K562 (cell line): Measurements from ENCODE around the gene VAT1L. TPM values are rescaled to one million over a fixed set of nuclear protein-coding genes. Genes with fewer than 3 reads are reported as not detected.

Experiments
- ATAC-seq: fragments of 200-7000 bp; cut with Tn5 transposase; 3 replicates; pipeline ENCODE4 v1.9.1; 2020; ENCODE audit warnings: moderate library complexity
- BruUV-seq: library from RNA; stranded (reverse); fragments of 400-500 nt; replicated peaks from 2 replicates; lab custom pipeline; 2021; lab: Mats Ljungman, UMichigan
- CTCF ChIA-PET: fragments of 300-600 bp; formaldehyde crosslinking; extraction: SDS; loops from one replicate; lab custom pipeline; 2021; ENCODE audit warnings: low intra/inter-chr PET ratio; lab: Yijun Ruan, JAX
- POLR2A ChIA-PET: fragments of 300-600, 350-650 bp; sonication (Branson Sonifier 250); formaldehyde crosslinking; extraction: SDS; loops from one replicate; lab custom pipeline; 2021; ENCODE audit warnings: antibody characterized with exemption, inconsistent platforms; lab: Yijun Ruan, JAX
- DNase-seq, 4 experiments: peaks; one replicate each; pipeline versions ENCODE4 v3.0.0 to v3.0.0-alpha.2; 2011 to 2018; ENCODE audit warnings: low spot score in 3 of 4, mixed read lengths in 3 of 4; ENCODE audit errors: extremely low read depth in 1 of 4
- FAIRE-seq: peaks from 2 replicates; lab custom pipeline; 2011; peaks lifted over from hg19 to GRCh38; lab: Jason Lieb, UNC
- H2AFZ ChIP-seq: 2 replicates; pipeline ENCODE4 v1.6.0; 2011; ENCODE audit warnings: low read depth, low read length, control low read depth, inconsistent platforms
- H3K27ac ChIP-seq: fragments of 200-600 bp; 3 replicates; pipeline ENCODE4 v1.8.0; 2011; ENCODE audit warnings: low read depth, mild to moderate bottlenecking, control low read depth, inconsistent platforms, low read length, moderate library complexity, mixed read lengths; ENCODE audit errors: extremely low read depth
- H3K27me3 ChIP-seq, 2 experiments: fragments of 300-600 bp in 1 of 2; 2 replicates in 1 of 2; 3 replicates in 1 of 2; pipeline versions ENCODE4 v1.6.0 to v1.8.0; 2011; ENCODE audit warnings: inconsistent platforms in 2 of 2, low read length in 2 of 2, mild to moderate bottlenecking in 1 of 2, mixed read lengths in 1 of 2, moderate library complexity in 1 of 2; ENCODE audit not compliant: control insufficient read depth in 2 of 2, insufficient read depth in 2 of 2
- H3K36me3 ChIP-seq: fragments of 300-600 bp; 3 replicates; pipeline ENCODE4 v1.8.0; 2011; ENCODE audit warnings: mild to moderate bottlenecking, low read length, inconsistent platforms; ENCODE audit not compliant: control insufficient read depth, insufficient read depth
- H3K4me1 ChIP-seq, 2 experiments: fragments of 200-600 bp in 1 of 2; replicated peaks in 1 of 2; 2 replicates in 1 of 2; 3 replicates in 1 of 2; pipeline versions ENCODE4 v1.5.1 to v1.8.0; 2011; ENCODE audit warnings: inconsistent platforms in 2 of 2, low read length in 2 of 2, mild to moderate bottlenecking in 1 of 2, mixed read lengths in 1 of 2, moderate library complexity in 1 of 2; ENCODE audit not compliant: control insufficient read depth in 2 of 2, insufficient read depth in 2 of 2
- H3K4me2 ChIP-seq: 2 replicates; pipeline ENCODE4 v1.6.1; 2011; ENCODE audit warnings: low read length, control low read depth, inconsistent platforms, mixed read lengths; ENCODE audit not compliant: insufficient read depth
- H3K4me3 ChIP-seq: fragments of 200-600 bp; sonication (generic), shearing (Covaris generic); 2 replicates; pipeline ENCODE4 v1.5.1; 2016; ENCODE audit warnings: control low read depth, inconsistent platforms
- H3K79me2 ChIP-seq: fragments of 200-600 bp; 3 replicates; pipeline ENCODE4 v1.8.0; 2011; ENCODE audit warnings: low read length, inconsistent platforms; ENCODE audit not compliant: control insufficient read depth, insufficient read depth
- H3K9ac ChIP-seq, 2 experiments: 2 replicates each; pipeline versions ENCODE4 v1.6.0 to v1.6.1; 2011; ENCODE audit warnings: low read depth in 2 of 2, low read length in 2 of 2, control low read depth in 1 of 2, inconsistent platforms in 1 of 2, mild to moderate bottlenecking in 1 of 2, mixed read lengths in 1 of 2; ENCODE audit not compliant: insufficient read depth in 1 of 2
- H3K9me1 ChIP-seq: one replicate; pipeline ENCODE4 v1.6.0; 2011; ENCODE audit warnings: inconsistent platforms, mild to moderate bottlenecking, low read length, moderate library complexity; ENCODE audit not compliant: control insufficient read depth, insufficient read depth
- H3K9me3 ChIP-seq: replicated peaks from 2 replicates; pipeline ENCODE4 v1.5.1; 2011; ENCODE audit warnings: low read depth, low read length, inconsistent platforms; ENCODE audit not compliant: control insufficient read depth, insufficient read depth
- H4K20me1 ChIP-seq: replicated peaks from 2 replicates; pipeline ENCODE4 v1.6.1; 2011; ENCODE audit warnings: low read length, inconsistent platforms, mixed read lengths; ENCODE audit not compliant: control insufficient read depth, insufficient read depth
- ELF2 ChIP-seq: fragments of 250-450 bp; sonication (Bioruptor Pico); IDR thresholded peaks from 2 replicates; pipeline ENCODE4 v1.5.0; 2021; ENCODE audit warnings: mild to moderate bottlenecking
- HDAC3 ChIP-seq: fragments of 450-650 bp; IDR thresholded peaks from 2 replicates; pipeline ENCODE4 v1.6.1; 2018; ENCODE audit warnings: borderline replicate concordance, mild to moderate bottlenecking, moderate library complexity; ENCODE audit not compliant: partially characterized antibody
- KHSRP ChIP-seq: fragments of 450-650 bp; IDR thresholded peaks from 2 replicates; pipeline ENCODE4 v1.6.1; 2017
- POLR3G ChIP-seq: IDR thresholded peaks from 2 replicates; pipeline ENCODE4 v1.6.1; 2011; ENCODE audit not compliant: insufficient read length, insufficient replicate concordance; ENCODE audit errors: extremely low read depth
- RBM25 ChIP-seq: fragments of 200-400 bp; formaldehyde crosslinking; IDR thresholded peaks from 2 replicates; pipeline ENCODE4 v1.6.1; 2018; ENCODE audit warnings: low read length, low read depth, moderate library complexity; ENCODE audit not compliant: severe bottlenecking
- XRCC4 ChIP-seq: IDR thresholded peaks from one replicate; pipeline ENCODE4 v1.6.1; 2011; ENCODE audit not compliant: insufficient read depth, insufficient read length; ENCODE audit errors: extremely low read depth
- ZNF766 ChIP-seq: fragments of 200-800 bp; sonication (Bioruptor generic); conservative IDR thresholded peaks from 2 replicates; pipeline ENCODE4 v1.6.1; 2016; ENCODE audit warnings: missing genetic modification characterization, missing compliant biosample characterization
- WGBS: fragments of 100-300 bp; shearing (Covaris generic); methylation state at CpG from one replicate; pipeline ENCODE4 v1.1.6; 2016; ENCODE audit warnings: low coverage, mixed read lengths; ENCODE audit not compliant: insufficient coverage; ENCODE audit errors: missing lambda C conversion rate; 5-methylcytosine and 5-hydroxymethylcytosine counted together
- in situ Hi-C: fragments of 300-500 bp; cut with MboI; formaldehyde crosslinking; loops from 4 replicates; pipeline ENCODE4 v1.15.0; 2018; ENCODE audit warnings: inconsistent platforms, mixed read lengths
- intact Hi-C: fragments of 100-400 bp; cut with micrococcal nuclease; formaldehyde crosslinking; loops from 2 replicates; pipeline ENCODE4 v1.14.2; 2022
- polyA plus RNA-seq, 8 experiments: library from polyadenylated mRNA; depleted of rRNA in 4 of 8; stranded (reverse) in 5 of 8; unstranded in 3 of 8; fragments of >200 nt; fragmentation: Nextera tagmentation in 2 of 8; fragmentation: Illumina TruSeq in 1 of 8; extraction: Ambion mirVana in 2 of 8; extraction: Trizol in 1 of 8; gene quantifications; 2 replicates each; pipeline versions ENCODE4 v1.2.1 to v1.2.3, GENCODE V29; 2011 to 2014; ENCODE audit warnings: inconsistent platforms in 1 of 8, missing spikeins in 1 of 8
- total RNA-seq, 7 experiments: library from RNA; depleted of rRNA in 6 of 7; stranded (reverse); fragments of >200 nt in 6 of 7; fragmentation: Illumina TruSeq in 2 of 7; extraction: Trizol in 2 of 7; gene quantifications; 2 replicates each; pipeline versions ENCODE4 v1.2.1 to v1.2.3, GENCODE V29; 2011 to 2021; ENCODE audit warnings: low replicate concordance in 1 of 7
- TF ChIP-seq, protein P1 (sequence below), 2 experiments: fragments of 450-650 bp in 1 of 2; IDR thresholded peaks; 2 replicates each; pipeline ENCODE4 v1.6.1; 2011 to 2017; ENCODE audit warnings: low read depth in 2 of 2, antibody characterized with exemption in 1 of 2, borderline replicate concordance in 1 of 2, low read length in 1 of 2, mild to moderate bottlenecking in 1 of 2, mixed read lengths in 1 of 2; ENCODE audit not compliant: control insufficient read depth in 1 of 2

Gene VAT1L
- total and polyA plus RNA-seq, 9 of the 15 experiments (the other 6 are each of a cell fraction or from before 2014, with no cell fraction given): 0.01 TPM; not detected in 8

DNA sequence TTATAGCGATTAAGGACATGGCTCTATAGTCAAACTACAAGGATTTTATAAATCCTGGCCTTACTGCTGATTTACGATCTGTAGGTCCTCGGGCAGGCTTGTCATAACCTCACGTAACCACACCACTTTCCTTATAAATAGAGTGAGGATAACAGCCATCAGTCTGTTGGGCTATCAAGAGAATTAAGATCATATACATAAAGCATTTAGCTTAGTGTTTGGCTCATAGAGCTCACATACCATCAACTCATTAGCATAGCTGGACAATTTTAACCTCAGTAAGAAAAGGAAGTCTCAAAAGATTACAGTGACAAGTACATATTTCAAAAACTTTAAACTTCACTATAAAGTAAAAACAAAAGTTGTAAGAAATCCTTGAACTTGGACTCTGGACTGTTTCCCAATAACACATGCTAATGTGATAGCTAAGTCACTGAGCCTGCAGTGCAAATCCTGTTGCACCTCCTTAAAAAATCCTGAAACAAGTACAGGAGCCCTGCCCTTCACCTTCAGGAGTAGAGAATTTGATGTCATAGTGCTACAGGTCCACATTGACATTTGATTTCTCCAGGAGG is 213.2 kb downstream of the VAT1L start:
- intact Hi-C loops (loop anchor here (10.0 kb wide), 1 partner anchor 767 kb away; no protein-coding TSS in a partner anchor), in situ Hi-C loops (no loop called here)
- H2AFZ ChIP-seq: no peak overlapping the region
- H3K4me3 ChIP-seq: no peak overlapping the region
- H3K36me3 ChIP-seq: no peaks in the 10 kb centered on the region
- no peaks in the 10 kb centered on the region; a peak in 1 of 5 replicates for H3K27me3 ChIP-seq
- H3K9ac ChIP-seq: no peak overlapping the region
- ATAC-seq: no peak
- no peaks in the 10 kb centered on the region for H3K9me1 ChIP-seq
- WGBS: 1% methylated on average over 4 of the region's 4 CpGs
- no peak for FAIRE-seq
- POLR2A ChIA-PET: no interaction called here
- H3K9me3 ChIP-seq: 0 out of 2 replicates have a peak, but pooled peaks cover 1% of the 10 kb centered on the region
- CTCF ChIA-PET: no interaction called here
- no peaks in the 10 kb centered on the region for H4K20me1 ChIP-seq
- H3K79me2 ChIP-seq: no peaks in the 10 kb centered on the region
- H3K27ac ChIP-seq: no peak overlapping the region
- no TSS peak for BruUV-seq
- H3K4me2 ChIP-seq: no peak overlapping the region
- no peak for TF ChIP-seq POLR3G
- TF ChIP-seq ZNF766: no peak
- no peak for TF ChIP-seq HDAC3
- TF ChIP-seq ELF2 (CRISPR knock-in tag): no peak
- TF ChIP-seq XRCC4: no peak
- TF ChIP-seq KHSRP: no peak
- TF ChIP-seq, protein P1, sequence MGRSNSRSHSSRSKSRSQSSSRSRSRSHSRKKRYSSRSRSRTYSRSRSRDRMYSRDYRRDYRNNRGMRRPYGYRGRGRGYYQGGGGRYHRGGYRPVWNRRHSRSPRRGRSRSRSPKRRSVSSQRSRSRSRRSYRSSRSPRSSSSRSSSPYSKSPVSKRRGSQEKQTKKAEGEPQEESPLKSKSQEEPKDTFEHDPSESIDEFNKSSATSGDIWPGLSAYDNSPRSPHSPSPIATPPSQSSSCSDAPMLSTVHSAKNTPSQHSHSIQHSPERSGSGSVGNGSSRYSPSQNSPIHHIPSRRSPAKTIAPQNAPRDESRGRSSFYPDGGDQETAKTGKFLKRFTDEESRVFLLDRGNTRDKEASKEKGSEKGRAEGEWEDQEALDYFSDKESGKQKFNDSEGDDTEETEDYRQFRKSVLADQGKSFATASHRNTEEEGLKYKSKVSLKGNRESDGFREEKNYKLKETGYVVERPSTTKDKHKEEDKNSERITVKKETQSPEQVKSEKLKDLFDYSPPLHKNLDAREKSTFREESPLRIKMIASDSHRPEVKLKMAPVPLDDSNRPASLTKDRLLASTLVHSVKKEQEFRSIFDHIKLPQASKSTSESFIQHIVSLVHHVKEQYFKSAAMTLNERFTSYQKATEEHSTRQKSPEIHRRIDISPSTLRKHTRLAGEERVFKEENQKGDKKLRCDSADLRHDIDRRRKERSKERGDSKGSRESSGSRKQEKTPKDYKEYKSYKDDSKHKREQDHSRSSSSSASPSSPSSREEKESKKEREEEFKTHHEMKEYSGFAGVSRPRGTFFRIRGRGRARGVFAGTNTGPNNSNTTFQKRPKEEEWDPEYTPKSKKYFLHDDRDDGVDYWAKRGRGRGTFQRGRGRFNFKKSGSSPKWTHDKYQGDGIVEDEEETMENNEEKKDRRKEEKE (IDR thresholded peaks at IDR 0.05; ENCODE audit: borderline replicate concordance in 1 of 2, control insufficient read depth in 1 of 2, low read depth in 2 of 2, low read length in 1 of 2): no peak
- TF ChIP-seq RBM25: no peak
- DNase-seq: no peak
- no peaks in the 10 kb centered on the region for H3K4me1 ChIP-seq
